Cerebellar cortex (tissue), 1 donor: Measurements from ENCODE around the gene CFAP74.

Experiments used
- DNase-seq: peaks from one replicate; pipeline ENCODE4 v3.0.0-alpha.2; 2015; ENCODE audit warnings: low spot score

CFAP74 gene

DNA sequence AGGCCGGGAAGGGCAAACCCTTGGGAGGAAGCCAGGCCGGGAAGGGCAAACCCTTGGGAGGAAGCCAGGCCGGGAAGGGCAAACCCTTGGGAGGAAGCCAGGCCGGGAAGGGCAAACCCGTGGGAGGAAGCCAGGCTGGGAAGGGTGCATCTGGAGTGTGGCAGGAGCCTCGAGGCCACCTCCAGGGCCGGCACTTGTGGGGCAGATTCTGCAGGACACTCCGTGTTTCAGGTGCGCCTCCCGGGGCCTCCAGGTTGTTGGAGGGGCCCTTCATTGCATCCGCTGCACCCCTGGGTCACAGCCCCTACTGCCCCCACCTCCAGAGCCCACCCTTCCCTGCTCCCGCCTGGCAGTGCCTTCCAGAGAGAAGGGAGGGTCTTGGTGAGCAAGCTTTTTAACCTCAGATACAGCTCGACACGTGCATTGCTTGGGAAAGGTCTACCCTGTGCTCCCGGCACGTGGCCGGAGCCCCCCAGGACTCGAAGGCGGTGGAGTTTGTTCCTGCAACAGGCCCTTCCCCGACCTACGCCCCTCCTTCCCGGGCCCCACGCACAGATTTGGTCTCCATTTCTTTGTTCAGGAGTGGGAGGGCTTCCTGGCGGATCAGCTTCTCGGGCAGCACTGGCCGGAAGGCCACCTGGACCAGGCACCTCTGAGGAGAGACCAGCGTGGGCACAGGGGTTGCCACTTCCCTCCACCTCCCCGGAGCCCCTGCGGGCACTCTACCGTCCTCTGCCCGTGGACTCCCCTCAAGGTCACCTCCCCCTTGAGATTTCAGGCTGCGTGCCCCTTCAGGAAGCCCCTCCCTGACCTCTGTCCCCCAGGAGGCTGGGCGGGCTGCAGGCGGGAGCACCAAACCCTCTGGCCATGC, 75.1 kb downstream of the CFAP74 start:
- DNase-seq: no peak

DNA sequence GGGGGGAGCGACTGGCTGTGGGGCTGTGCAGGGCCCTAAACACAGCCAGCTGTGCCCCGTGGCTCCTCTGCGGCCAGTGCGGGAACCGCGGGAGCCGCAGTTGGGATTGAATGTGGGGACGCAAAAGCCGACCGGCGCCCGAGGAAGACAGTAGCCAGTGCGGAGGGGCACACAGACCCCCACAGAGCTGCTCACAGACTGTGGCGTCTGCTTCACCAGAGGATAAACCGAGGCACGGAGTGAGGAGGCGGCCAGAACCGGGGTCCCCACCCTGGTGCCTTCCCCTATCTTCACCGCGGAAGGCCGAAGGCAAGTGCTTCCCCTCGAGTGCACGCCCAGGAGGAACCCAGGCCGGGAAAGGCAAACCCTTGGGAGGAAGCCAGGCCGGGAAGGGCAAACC, 75.8 kb downstream of the CFAP74 start:
- no peak for DNase-seq

DNA sequence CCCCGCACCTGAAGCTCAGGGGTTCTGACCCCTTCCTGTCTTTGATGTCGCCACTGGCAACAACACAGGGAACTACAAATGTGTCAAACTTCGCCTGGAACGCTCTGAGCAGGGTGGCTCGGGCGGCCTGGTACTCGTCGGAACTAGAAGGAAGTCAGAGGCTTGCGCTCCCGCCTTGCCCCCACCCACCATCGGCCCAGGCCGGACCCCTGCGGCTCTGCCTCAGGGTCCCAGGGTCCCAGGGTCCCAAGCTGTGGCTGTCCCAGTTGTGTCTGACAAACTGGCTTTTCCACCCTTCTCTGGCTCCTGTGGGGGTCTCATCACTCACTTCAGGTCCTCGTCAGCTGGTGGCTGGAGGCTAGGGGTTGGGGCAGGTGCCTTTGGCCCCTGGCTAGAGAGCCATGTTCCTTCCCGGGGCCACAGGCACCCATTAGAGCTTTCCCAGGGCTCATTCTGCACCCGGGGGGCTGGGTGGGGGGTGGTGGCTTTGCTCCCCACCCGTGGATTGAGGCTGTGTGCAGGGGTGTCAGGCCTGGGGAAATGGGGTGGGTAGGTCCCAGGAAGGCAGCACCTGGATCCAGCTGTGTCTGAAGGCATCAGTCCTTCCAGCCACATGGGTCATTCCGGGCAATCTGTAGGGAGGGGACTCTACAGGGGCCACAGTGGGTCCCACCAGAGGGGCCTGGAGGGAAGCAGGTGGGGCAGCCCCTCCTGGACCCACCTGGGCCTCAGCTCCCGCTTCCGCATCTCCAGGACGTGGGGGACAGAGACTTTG, 76.5 kb downstream of the CFAP74 start:
- DNase-seq: no peak

GRCh38 chr1:1926346-1926811, 77.2 kb downstream of the CFAP74 start:
- no peak for DNase-seq

DNA sequence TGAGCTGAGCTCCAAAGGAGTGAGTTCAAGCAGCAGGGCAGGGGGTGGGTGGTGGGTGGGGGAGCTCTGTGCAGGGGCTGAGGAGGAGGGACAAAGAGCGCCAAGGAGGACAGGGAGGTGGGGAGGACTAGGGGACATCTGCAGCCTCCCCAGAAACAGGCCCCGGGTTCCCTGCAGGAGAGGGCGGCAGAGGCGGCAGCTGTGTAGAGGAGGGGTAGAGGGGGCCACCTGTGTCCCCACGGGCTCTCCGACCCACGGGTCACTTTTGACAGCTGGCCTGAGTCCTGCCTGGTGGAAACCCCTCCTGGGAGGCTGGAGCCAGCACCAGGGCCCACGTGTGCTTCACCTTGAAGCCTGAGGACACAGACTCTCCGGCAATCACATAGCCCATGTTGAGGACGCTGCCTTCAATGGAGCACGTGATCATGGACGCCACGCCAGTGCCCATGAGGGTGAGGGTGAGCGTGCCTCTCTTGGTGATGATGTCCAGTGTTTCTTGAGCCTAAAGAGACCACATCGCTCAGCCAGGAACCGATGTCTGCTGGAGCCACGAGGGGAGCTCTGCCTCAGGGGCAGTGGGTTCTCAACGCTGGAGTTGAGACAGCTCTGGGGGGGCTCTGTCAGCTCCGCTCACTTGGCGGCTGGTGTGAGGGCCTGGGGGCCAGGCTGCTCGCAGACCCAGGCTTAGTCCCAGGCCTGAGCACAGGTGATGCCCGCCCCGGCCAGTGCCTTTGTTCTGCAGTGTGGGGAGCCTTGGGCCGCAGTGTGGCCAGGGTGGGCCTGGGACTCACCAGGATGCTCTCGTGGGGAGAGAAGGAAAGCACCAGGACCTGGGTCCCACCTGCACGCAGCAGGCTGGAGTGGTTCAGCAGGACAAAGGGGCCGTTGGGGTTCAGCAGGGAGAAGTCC, 77.9 kb downstream of the CFAP74 start:
- DNase-seq: no peak

GRCh38 chr1:1924849-1925248, 78.7 kb downstream of the CFAP74 start:
- no peak for DNase-seq

DNA sequence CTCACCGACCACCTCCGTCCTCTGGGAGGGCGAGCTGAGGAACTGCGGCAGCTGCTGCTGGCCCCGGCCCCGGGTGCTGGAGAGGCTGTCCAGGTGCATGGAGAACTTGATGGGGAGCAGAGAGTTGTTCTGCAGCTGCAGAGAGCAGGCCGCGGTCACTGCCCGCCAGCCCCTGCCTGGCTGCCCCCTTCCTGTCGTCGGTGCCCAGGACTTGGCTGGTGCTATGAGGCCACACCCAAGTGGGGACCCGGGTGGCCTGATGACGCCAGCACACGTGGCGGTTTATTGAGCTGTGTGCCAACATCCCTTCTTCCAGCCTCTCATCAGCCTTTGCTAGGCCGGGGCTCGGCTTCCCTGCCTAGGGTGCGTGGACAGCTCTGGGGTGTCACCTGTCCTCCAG, 79.2 kb downstream of the CFAP74 start:
- no peak for DNase-seq

GRCh38 chr1:1922956-1923833, 80.4 kb downstream of the CFAP74 start:
- DNase-seq: no peak

GRCh38 chr1:1922702-1922955, 81.0 kb downstream of the CFAP74 start:
- no peak for DNase-seq

- DNase-seq: no peak
Measured at GRCh38 chr1:1921901-1922701, 81.5 kb downstream of the CFAP74 start.

- no peak for DNase-seq
Measured at GRCh38 chr1:1921459-1921862, 82.1 kb downstream of the CFAP74 start.

DNA sequence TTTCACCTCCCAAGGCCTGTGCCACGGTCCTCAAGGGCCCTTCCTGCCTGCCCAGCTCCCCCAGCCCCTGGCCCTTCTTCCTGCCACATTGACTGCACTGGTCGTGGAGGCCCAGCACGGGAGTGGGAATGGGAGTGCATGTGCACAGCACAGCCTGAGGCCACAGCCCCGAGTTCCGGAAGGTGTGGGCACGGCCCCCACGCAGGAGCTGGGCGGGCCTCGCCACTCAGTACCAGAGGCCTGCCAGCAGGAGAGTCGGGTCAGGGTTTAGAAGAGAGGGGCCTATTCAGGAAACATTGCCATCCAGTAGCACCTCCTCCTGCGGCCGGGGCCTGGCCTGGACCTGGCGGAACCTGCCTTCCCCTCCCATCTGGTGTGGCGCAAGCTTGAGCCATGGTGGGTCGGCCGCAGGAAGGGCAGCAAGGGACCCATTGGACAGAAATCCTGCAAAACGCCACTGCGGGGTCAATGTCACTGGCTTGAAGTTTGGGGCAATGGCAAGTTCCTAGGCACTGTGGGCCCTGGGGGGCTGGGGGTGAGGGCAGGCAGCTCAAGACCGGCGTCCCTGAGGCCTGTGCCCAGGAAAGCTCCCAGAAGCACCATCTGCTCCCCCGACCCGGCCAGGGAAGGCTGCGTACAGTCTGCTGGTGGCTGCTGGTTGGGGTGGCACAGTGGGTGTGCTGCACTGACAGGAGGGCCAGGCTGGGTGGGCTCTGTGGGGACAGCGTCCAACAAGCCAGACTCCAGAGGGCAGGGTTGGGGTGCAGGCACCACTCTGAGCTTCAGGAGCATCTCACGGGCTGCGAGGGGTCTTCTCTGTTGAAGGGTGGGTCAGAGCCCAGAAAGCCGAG, 82.8 kb downstream of the CFAP74 start:
- no peak for DNase-seq

- DNase-seq: no peak
Measured at GRCh38 chr1:1920057-1920607, 83.5 kb downstream of the CFAP74 start.

DNA sequence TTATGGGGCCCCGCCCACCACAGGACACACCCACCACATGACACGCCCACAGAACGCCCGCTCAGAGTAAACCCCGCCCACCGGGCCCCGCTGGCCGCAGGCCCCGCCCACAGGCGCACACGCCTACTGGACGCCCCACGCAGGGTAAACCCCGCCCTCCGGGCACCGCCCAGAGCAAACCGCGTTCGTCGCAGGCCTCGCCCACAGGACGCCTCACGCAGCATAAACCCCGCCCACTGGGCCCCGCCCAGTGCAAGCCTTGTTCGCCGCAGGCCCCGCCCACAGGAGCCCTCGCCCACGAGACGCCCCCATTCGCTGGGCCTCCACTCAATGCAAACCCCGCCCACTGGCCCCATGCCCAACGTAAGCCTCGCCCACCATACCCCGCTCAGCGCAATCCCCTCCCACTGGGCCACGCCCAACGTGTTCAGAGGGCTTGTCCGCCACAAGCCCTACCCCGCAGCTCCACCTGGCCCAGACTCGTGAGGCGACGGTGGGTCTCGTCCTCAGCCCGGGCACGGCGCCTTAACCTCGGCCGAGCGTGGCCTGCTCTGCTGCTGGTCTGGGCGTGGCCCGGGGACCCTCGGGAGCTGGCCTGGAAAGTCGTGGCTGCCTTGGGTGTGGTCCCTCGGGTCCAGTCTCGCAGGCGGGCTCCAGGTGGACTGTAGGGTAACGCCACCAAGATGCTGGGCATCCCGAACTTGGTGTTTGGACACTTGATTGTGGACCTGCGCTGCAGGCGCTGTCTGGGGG, 84.1 kb downstream of the CFAP74 start:
- peak; percentile 94 for DNase-seq

DNA sequence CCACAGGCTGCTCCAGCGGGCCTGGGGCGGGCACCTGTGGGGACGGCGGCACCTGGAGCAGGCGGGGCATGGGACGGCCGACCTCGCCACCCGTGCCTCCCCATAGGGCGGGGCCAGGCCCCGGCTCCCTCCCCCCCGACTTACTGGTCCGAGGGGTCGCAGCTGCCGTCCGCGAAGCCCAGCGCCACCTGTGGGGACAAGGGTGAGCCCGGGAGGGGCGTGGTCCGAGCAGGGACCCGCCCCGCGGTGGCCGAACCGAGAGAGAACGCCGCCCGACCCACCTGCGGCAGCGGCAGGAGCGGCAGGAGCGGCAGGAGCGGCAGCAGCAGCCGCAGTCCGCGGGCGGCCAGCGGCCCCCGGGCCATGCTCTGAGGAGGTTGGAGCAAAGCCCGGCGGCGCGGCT, 84.7 kb downstream of the CFAP74 start, which contains the start of gene TMEM52:
TMEM52 (minus strand) TSS at position 379 of the 403 bp plus-strand sequence; CDS start at position 365, 14 bp downstream.
- DNase-seq: no peak

DNA sequence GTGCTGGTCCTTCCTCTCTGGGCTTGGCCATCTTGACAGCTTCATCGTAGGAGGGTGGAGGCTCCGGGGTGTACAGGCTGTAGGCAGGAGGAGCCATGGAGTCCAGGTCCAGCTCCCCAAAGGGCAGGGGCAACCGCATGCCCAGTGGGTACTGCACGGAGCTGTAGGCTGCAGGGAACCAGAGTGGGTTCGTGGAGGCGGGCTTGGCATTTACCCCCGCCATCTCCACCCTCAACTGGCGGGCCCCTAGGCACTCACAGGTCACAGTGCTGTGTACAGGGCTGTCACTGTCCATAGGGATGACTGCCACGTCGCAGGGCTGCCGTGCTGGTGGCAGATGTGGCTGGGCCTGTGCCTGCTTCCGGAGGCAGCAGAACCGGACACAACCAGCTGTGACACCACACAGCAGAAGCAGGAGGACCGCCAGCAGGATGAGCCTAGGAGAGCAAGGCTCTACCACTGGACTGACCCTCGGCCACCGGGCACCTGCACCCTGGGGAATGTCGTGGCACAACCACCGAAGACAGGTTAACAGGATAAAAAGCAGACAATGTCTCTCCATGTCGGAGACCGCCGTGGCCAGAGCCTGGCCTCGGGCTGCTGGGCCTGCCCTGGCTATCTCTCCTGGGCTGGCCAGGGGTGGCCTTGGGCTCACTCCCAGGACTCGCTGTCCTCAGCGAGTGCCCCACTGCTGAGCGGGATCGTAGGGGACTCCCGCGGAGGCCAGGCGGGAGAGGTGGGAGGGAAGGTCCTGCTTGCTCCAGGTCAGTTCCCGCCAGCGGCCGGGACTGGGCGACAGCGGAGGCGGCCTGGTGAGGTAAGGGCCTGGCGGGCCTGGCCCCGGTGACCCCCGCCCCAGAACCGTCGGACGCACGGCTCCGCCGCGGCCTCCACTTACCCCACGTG, 85.3 kb downstream of the CFAP74 start:
- DNase-seq: no peak

DNA sequence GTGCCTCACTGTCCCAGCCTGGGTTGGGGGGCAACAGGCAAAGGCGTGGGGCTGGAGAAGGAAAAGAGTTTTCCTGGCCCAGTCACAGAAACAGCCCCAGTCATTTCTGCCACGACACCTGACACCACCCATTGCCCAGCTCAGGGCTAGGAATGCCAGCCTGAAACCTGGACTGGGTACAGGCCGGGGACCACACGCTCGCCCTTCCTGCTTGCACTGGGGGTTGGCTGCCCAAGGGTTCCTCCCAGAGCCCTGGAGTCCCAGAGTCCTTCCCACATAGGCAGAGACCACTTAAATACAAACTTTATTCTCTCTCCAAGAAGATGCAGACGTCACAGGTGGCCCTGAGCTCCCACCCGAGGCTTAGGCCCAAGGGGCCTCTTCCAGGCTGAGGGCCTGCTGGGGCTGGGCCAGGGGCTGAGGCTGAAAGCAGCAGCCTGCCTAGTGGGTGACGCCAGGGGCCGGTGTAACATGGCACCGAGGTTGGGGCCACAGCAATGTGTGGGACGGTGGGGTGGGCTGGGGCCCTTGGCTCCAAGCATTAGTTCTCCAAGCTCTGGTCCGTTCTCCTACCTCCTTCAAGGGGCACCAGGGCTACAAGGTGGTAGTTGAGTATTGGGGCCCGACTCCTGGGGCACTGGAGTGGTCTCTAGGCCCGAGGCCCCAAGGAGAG, 86.1 kb downstream of the CFAP74 start:
- no peak for DNase-seq
